CD4-positive, alpha-beta T cell treated with Interleukin-10 for 1 hour (primary cell): ENCODE results near the gene POU2F2.
"Not testable (repeated sequence)": the region's sequence is repeated elsewhere in the genome, so short reads cannot be mapped to it uniquely, and the experiment has no call there.

ENCODE experiments used
- DNase-seq: peaks from one replicate; pipeline ENCODE4 v3.0.0-alpha.2; 2020

POU2F2 gene

GRCh38 chr19:42053037-42053935 is 79.0 kb downstream of the POU2F2 start:
- DNase-seq: no peak

DNA sequence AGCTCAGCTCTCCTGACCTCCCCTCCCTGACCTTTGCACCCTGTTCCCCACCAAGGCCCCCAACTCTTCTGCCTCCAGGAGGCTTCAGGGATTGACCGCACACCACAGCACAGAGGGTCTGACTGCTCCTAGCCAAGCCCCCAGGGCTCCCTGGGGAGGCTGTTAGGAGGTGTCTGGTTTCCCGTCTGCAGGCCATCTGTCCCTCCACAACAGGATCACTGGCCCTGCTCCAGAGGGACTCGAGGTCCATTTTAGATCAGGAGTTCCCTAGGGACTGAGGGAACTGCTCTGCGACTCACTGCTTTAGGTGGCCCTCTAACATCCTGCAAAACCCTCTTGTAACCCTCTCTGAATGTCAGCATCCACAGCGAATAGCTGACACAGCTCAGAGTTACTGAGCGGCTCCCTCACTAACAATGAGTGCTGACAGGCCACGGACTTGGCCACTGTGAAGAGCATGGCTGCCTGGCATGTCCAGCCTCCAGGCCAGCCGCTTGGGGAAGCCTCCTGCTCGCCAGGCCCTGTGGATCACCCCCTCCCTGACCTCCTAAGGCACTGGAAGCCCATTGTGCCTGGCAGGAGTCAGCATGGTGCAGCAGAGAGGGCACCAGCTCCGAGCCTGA is 79.9 kb downstream of the POU2F2 start:
- DNase-seq: no peak

DNA sequence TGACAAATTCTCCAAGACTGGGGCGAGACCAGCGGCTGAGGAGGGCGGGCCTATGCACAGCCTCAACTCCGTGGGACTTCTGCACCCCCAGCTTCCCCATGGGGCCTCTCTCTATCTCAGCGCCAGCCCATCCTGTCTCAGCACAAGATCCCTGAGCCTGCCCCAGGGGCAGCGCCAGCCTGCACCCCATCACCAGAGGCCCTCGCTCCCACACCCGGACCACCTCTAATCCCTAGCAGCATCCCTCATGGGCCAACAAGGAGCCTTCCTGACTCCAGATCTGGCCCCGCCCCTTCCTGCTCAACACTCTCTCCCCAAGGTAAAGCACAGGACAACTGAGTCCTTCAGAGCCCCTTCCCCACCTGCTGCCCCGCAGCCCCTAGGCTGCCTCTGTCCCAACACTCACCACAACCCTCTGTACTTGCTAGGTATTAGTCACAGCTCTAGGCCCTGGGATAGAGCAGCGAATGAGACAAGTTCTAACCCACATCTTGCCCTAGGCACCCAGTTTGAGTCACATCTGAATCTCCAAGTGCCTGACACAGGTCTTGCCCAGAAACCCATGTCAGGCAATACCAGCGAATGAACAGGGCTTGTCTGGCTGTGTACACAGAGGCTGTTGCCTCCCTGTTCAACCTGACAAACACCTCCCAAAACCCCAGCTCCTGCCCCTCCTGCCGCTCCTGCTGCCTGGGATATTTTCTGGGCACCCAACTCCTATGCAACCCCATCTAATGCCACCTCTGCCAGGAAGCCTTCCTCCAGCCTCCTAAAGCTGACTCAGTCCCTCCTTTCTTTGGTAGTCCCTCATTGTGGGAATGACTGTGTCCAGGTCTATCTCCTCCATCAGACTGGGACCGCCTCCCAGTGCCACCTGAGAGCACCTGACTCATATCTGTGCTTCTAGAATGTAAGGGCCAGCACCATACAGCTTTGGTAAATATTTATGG is 80.8 kb downstream of the POU2F2 start:
- DNase-seq: no peak

DNA sequence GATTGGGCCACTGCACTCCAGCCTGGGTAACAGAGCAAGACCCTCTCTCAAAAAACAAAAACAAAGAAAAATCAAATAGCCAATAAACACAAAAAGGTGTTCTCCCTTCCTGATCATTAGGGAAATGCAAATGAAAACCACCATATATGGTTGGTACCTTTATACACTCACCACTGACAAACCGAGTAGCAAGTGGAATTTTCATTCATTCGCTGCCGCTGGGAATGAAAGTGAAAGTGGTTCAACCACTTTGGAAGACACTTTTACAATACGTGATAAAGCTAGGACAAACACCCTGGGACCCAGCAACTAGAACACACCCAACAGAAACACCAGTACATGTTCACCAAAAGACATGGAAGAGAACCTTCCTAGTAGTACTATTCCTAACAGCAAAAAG is 83.3 kb downstream of the POU2F2 start:
- peak; percentile 26 for DNase-seq

DNA sequence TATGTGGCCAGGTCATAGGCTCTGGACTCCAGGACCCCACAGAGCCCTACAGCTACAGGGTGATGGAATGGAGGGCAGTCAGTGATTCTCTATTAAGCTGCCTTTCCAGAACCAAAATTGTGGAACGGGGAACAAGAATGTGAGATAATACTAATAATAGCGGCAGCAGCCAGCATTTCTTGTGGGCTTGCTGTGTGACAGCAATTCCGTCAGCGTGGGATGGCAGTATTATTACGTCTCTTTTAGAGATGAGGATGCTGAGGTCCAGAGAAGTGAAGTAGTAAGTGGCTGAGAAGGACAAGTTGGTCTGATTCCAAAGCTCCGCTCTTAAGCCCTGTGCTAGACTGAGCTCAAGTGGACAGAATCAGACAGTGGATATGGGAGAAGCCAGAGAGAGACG is 86.7 kb downstream of the POU2F2 start:
- DNase-seq: no peak

DNA sequence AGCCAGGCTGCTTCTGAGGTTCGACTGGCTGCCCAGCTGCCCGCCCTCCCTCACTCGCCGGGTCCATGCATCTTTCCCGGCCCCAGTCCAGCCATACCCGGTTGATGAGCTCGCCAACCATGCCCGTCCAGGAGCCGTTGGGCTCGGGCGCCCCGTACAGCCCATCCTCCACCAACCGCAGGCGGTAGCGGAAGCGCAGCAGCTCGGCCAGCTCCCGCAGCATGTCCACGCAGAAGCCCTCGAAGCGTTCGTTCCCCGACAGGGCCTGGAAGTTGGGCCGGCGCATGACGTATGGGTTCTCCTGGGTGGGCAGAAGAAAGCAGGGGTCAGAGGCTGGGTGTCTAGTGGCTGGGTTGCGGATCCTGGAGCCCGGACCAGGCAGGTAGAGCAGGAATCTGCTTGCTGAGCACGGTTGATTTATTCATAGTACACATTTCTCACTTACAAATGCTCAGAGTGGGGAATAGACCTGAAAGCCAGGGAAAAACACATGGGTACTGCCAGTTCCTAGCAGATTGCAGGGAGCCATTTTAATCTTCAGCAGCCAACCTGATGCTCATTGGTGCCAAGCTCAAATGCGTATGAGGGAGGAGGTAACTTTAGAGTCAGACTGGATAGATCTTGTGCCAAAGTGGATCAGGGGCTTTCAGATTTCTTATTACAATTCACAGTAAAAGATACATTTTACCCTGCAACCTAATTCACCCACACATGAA is 89.6 kb downstream of the POU2F2 start:
- DNase-seq: no peak

- DNase-seq: not testable (repeated sequence)
These were observed 91.8 kb downstream of the POU2F2 start for GRCh38 chr19:42040491-42040890.

GRCh38 chr19:42040031-42040430 is 92.2 kb downstream of the POU2F2 start:
- DNase-seq: no peak

DNA sequence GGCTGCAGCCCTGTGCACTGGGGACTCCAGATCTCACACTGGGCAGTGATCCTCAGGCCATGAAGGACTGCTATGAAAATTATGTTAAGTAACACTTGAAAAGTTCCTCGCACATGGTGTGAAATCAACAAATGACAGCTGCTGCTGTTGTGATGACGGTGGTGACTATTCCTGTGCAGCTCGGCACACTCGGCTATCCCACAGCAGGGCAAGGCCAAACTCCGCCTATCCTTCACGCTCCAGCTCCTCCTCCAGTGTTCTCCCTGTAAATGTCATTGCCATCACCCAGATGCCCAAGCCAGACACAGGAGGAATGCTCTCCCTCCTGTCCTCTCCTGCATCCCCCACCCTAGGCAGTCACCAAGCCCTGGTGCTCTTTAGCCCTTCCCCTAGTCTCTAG is 93.6 kb downstream of the POU2F2 start:
- no peak for DNase-seq

- no peak for DNase-seq
These were observed 94.6 kb downstream of the POU2F2 start for GRCh38 chr19:42037649-42038048.
